ENCODE data around the gene WFDC2. TPM values are rescaled to one million over a fixed set of nuclear protein-coding genes. Genes with fewer than 3 reads are reported as not detected.

WFDC2 gene
- not detected for polyA plus RNA-seq (2012; ENCODE audit: insufficient read length, low read depth)

- TF ChIP-seq POLR2AphosphoS5 (IDR thresholded peaks at IDR 0.05; ENCODE audit: low read depth, low read length) (no peak), REST (IDR thresholded peaks at IDR 0.05; ENCODE audit: insufficient read depth in 1 of 2, low read depth in 2 of 2, low read length in 2 of 2) (no peak), FOXP2 (optimal IDR thresholded peaks at IDR 0.05; ENCODE audit: borderline replicate concordance, extremely low read depth, extremely low read length, insufficient read depth) (no peak), TAF1 (IDR thresholded peaks at IDR 0.05; ENCODE audit: borderline replicate concordance, insufficient read depth, low read length) (no peak), SIN3A (IDR thresholded peaks at IDR 0.05; ENCODE audit: borderline replicate concordance, insufficient read depth, low read length) (no peak)
Observed at GRCh38 chr20:45469336-45470261, at the start of gene WFDC2. TSS of gene WFDC2 (plus strand) at chr20:45469753. CDS start at chr20:45469782, 29 bp downstream.

GRCh38 chr20:45420125-45420524 lies 49.4 kb upstream of the WFDC2 start:
- TF ChIP-seq SIN3A (IDR thresholded peaks at IDR 0.05; ENCODE audit: borderline replicate concordance, insufficient read depth, low read length), result no peak
- no peak for TF ChIP-seq REST (IDR thresholded peaks at IDR 0.05; ENCODE audit: insufficient read depth in 1 of 2, low read depth in 2 of 2, low read length in 2 of 2)
- TF ChIP-seq FOXP2 (optimal IDR thresholded peaks at IDR 0.05; ENCODE audit: borderline replicate concordance, extremely low read depth, extremely low read length, insufficient read depth), result no peak
- no peak for TF ChIP-seq TAF1 (IDR thresholded peaks at IDR 0.05; ENCODE audit: borderline replicate concordance, insufficient read depth, low read length)

GRCh38 chr20:45423700-45424099 lies 45.9 kb upstream of the WFDC2 start:
- no peak for TF ChIP-seq TAF1 (IDR thresholded peaks at IDR 0.05; ENCODE audit: borderline replicate concordance, insufficient read depth, low read length)
- no peak for TF ChIP-seq REST (IDR thresholded peaks at IDR 0.05; ENCODE audit: insufficient read depth in 1 of 2, low read depth in 2 of 2, low read length in 2 of 2)
- TF ChIP-seq POLR2AphosphoS5 (IDR thresholded peaks at IDR 0.05; ENCODE audit: low read depth, low read length), result no peak

GRCh38 chr20:45425561-45425960 lies 44.0 kb upstream of the WFDC2 start:
- TF ChIP-seq FOXP2 (optimal IDR thresholded peaks at IDR 0.05; ENCODE audit: borderline replicate concordance, extremely low read depth, extremely low read length, insufficient read depth) (no peak), SIN3A (IDR thresholded peaks at IDR 0.05; ENCODE audit: borderline replicate concordance, insufficient read depth, low read length) (no peak), POLR2AphosphoS5 (IDR thresholded peaks at IDR 0.05; ENCODE audit: low read depth, low read length) (no peak), TAF1 (IDR thresholded peaks at IDR 0.05; ENCODE audit: borderline replicate concordance, insufficient read depth, low read length) (no peak), REST (IDR thresholded peaks at IDR 0.05; ENCODE audit: insufficient read depth in 1 of 2, low read depth in 2 of 2, low read length in 2 of 2) (no peak)
